Naive thymus-derived CD4-positive, alpha-beta T cell (primary cell): ENCODE results near the gene NBPF4. TPM values are rescaled to one million over a fixed set of nuclear protein-coding genes. Genes with fewer than 3 reads are reported as not detected.

Experiments used
- polyA plus RNA-seq, 2 donors: library from polyadenylated mRNA; unstranded; fragments of 300-500 nt; fragmentation: Illumina TruSeq; gene quantifications; one replicate each; pipeline ENCODE4 v1.2.3, GENCODE V29; 2021
- total RNA-seq, 6 experiments: library from RNA in 5 of 6; stranded (reverse) in 5 of 6; gene quantifications; 1 replicate in 5 of 6; 2 replicates in 1 of 6; pipeline ENCODE4 v1.2.3 and lab custom pipeline; 2021 to 2026

The NBPF4 gene
- total and polyA plus RNA-seq, 7 experiments from 2014 or later: 0.22 to 0.24 TPM; not detected in 5

Other genes with a start within 250 kb of the NBPF4 start
- gene SLC25A24, start 43.7 kb downstream of the NBPF4 start, total RNA-seq: 10 to 100 TPM in 3 of 5 experiments, 1 to 10 TPM in 2; 7.1 to 27.2 (median 10.2) TPM
- gene SLC25A24, start 43.7 kb downstream of the NBPF4 start, polyA plus RNA-seq: 10 to 100 TPM in 1 of 2 donors, 1 to 10 TPM in 1; 7.5 to 11.0 TPM
- under 1 TPM in 1 of 5 experiments, not detected in 4; 0.27 TPM for gene NBPF6, start 206.3 kb upstream of the NBPF4 start, total RNA-seq
- gene NBPF6, start 206.3 kb upstream of the NBPF4 start, polyA plus RNA-seq: not detected